Astrocyte of the hippocampus (primary cell): ENCODE measurements around the gene GABARAPL1.
"Not testable (repeated sequence)": the region's sequence is repeated elsewhere in the genome, so short reads cannot be mapped to it uniquely, and the experiment has no call there.

Experiments
- DNase-seq: peaks from one replicate; pipeline ENCODE4 v3.0.0; 2011; ENCODE audit warnings: low read depth, low spot score

GABARAPL1 gene

GRCh38 chr12:10212739-10213131, at the start of gene GABARAPL1:
Gene GABARAPL1 (plus strand): TSS chr12:10212877. CDS start chr12:10213130, 253 bp downstream.
- peak; percentile 94 for DNase-seq

GRCh38 chr12:10163084-10163483, 49.6 kb upstream of the GABARAPL1 start:
- no peak for DNase-seq

GRCh38 chr12:10165421-10165820, 47.3 kb upstream of the GABARAPL1 start:
- DNase-seq, result no peak

GRCh38 chr12:10167599-10167998, 45.1 kb upstream of the GABARAPL1 start:
- DNase-seq, result no peak

- DNase-seq, result peak; percentile 20
Measured at GRCh38 chr12:10169104-10169503, 43.6 kb upstream of the GABARAPL1 start.

- DNase-seq, result no peak
Measured at GRCh38 chr12:10170216-10170615, 42.5 kb upstream of the GABARAPL1 start.

- no peak for DNase-seq
Measured at GRCh38 chr12:10171973-10172728, 40.5 kb upstream of the GABARAPL1 start, which contains the start of gene OLR1. Gene OLR1 (minus strand): TSS chr12:10172132. CDS start chr12:10172077, 55 bp downstream.

GRCh38 chr12:10174986-10175614, 37.6 kb upstream of the GABARAPL1 start:
- DNase-seq, result no peak

- DNase-seq, result no peak
Measured at GRCh38 chr12:10175846-10176636, 36.6 kb upstream of the GABARAPL1 start.

GRCh38 chr12:10178821-10179220, 33.9 kb upstream of the GABARAPL1 start, which contains the start of gene TMEM52B:
Gene TMEM52B (plus strand): TSS chr12:10179032. CDS start chr12:10179575, 543 bp downstream.
- DNase-seq, result no peak

GRCh38 chr12:10179776-10180181, 32.9 kb upstream of the GABARAPL1 start:
- DNase-seq, result peak; percentile 21

GRCh38 chr12:10182354-10183049, 30.2 kb upstream of the GABARAPL1 start:
- DNase-seq, result no peak

- DNase-seq, result no peak
Measured at GRCh38 chr12:10184261-10184843, 28.3 kb upstream of the GABARAPL1 start.

GRCh38 chr12:10186299-10186698, 26.4 kb upstream of the GABARAPL1 start:
- DNase-seq, result no peak

GRCh38 chr12:10186958-10187357, 25.7 kb upstream of the GABARAPL1 start:
- DNase-seq, result not testable (repeated sequence)

- DNase-seq, result peak; percentile 54
Measured at GRCh38 chr12:10189653-10190052, 23.0 kb upstream of the GABARAPL1 start.

GRCh38 chr12:10190558-10191388, 21.9 kb upstream of the GABARAPL1 start:
- DNase-seq, result peak; percentile 82

GRCh38 chr12:10191865-10192264, 20.8 kb upstream of the GABARAPL1 start:
- peak; percentile 89 for DNase-seq

GRCh38 chr12:10194160-10194670, 18.5 kb upstream of the GABARAPL1 start:
- DNase-seq, result no peak

- no peak for DNase-seq
Measured at GRCh38 chr12:10196210-10196609, 16.5 kb upstream of the GABARAPL1 start.
